Mucosa of descending colon (tissue), 3 donors: Measurements from ENCODE around the gene CAPN10. TPM values are rescaled to one million over a fixed set of nuclear protein-coding genes. Genes with fewer than 3 reads are reported as not detected.
A peak's percentile ranks its signal among the peaks of the same experiment; 100 is the strongest.

Source experiments
- ATAC-seq: fragments of 200-7000 bp; cut with Tn5 transposase; one replicate; pipeline ENCODE4 v1.9.1; 2020; ENCODE audit warnings: mild to moderate bottlenecking, moderate library complexity
- DNase-seq, 3 donors: peaks; one replicate each; pipeline ENCODE4 v3.0.0-alpha.2; 2020
- H3K36me3 ChIP-seq: fragments of 200-600 bp; one replicate; pipeline ENCODE4 v1.8.0; 2021; ENCODE audit warnings: low read depth, mild to moderate bottlenecking
- H3K4me1 ChIP-seq: fragments of 200-600 bp; one replicate; pipeline ENCODE4 v1.8.0; 2021; ENCODE audit warnings: low read depth, mild to moderate bottlenecking
- H3K4me3 ChIP-seq: fragments of 200-600 bp; one replicate; pipeline ENCODE4 v1.8.0; 2021; ENCODE audit warnings: mild to moderate bottlenecking
- H3K9me3 ChIP-seq: fragments of 200-600 bp; one replicate; pipeline ENCODE4 v1.8.0; 2021; ENCODE audit warnings: mild to moderate bottlenecking
- intact Hi-C, 2 donors: fragments of 100-400 bp; cut with DNase I in 1 of 2; cut with micrococcal nuclease in 1 of 2; formaldehyde crosslinking; loops; one replicate each; pipeline versions ENCODE4 v1.11.0 to v1.11.1; 2022; cut with DNase I, micrococcal nuclease
- total RNA-seq, 3 donors: library from RNA; stranded (reverse); fragmentation: NEBNext Ultra II Directional in 2 of 3; extraction: Animal tissue kit (Norgen Biotek cat#: 25700) in 2 of 3; gene quantifications; one replicate each; pipeline versions ENCODE4 v1.2.1 to v1.2.4, GENCODE V29; 2021 to 2023
- TF ChIP-seq, protein P1 (sequence below): fragments of 200-600 bp; IDR thresholded peaks from one replicate; pipeline ENCODE4 v1.8.0; 2022; ENCODE audit warnings: antibody characterized with exemption, mild to moderate bottlenecking
- donor health status: DM: no; HTN: no; CAD: no; lungs with moderate emphysema.
- donor health status: DM: no; HTN: no; CAD: no.
- donor health status: DM: no; HTN: yes; CAD: no.

CAPN10 gene
- total RNA-seq, 3 donors from 2014 or later: 34.0 to 55.5 (median 40.4) TPM

DNA sequence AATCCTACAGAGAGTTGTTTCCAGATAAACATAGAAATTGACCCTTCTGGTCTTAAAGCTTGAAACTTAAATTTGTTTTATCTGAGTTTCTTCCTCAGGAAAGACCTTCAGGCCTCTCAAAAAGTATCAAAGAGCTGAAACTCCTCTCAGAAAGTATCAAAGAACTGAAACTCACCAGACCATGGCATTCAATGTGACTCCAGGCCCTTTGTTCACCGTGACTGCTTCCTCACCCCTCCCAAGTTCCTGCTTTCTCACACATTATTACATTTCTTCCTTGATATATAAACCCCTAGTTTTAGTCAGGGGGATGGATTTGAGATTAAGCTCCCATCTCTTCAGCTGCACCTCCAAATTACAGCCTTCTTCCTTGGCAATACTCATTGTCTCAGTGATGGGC is 34.7 kb upstream of the CAPN10 start:
- H3K36me3 ChIP-seq: no peaks in the 10 kb centered on the region
- TF ChIP-seq, protein P1, sequence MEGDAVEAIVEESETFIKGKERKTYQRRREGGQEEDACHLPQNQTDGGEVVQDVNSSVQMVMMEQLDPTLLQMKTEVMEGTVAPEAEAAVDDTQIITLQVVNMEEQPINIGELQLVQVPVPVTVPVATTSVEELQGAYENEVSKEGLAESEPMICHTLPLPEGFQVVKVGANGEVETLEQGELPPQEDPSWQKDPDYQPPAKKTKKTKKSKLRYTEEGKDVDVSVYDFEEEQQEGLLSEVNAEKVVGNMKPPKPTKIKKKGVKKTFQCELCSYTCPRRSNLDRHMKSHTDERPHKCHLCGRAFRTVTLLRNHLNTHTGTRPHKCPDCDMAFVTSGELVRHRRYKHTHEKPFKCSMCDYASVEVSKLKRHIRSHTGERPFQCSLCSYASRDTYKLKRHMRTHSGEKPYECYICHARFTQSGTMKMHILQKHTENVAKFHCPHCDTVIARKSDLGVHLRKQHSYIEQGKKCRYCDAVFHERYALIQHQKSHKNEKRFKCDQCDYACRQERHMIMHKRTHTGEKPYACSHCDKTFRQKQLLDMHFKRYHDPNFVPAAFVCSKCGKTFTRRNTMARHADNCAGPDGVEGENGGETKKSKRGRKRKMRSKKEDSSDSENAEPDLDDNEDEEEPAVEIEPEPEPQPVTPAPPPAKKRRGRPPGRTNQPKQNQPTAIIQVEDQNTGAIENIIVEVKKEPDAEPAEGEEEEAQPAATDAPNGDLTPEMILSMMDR: no peak
- DNase-seq: no peak
- no peak overlapping the region for H3K4me3 ChIP-seq
- H3K9me3 ChIP-seq: no peaks in the 10 kb centered on the region
- intact Hi-C loops: no loop called here
- no peaks in the 10 kb centered on the region for H3K4me1 ChIP-seq
- no peak for ATAC-seq

DNA sequence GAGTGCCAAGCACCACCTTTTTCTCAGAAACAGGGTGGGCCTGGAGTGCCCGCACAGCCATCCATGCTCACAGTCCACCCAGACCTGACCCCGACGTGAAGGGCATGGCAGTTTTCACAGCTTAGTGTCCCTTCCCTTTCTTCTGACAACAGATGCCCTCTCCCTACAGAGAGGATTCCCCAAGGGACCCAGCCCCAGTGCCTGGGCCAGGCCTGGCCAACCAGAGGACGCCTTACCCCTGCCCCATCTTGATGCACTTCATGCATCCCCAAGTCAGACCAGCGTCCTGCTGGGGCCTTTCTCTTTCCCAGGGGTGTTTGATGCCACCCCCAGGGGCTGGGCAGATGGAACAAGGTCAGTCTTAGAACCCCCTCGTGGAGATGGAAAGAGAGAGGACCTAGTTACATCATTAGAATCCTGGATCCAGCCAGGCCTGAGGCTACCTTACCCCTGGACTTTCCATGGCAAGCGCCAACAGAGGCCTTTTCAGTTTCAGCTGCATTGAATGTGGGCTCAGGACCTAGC is 32.5 kb upstream of the CAPN10 start:
- TF ChIP-seq, protein P1: no peak
- Histone ChIP-seq H3K4me1 (peaks cover 16% of the 10 kb centered on the region), H3K4me3 (no peak overlapping the region), H3K9me3 (no peaks in the 10 kb centered on the region), H3K36me3 (no peaks in the 10 kb centered on the region)
- ATAC-seq (no peak), DNase-seq (no peak)
- intact Hi-C loops: no loop called here

DNA sequence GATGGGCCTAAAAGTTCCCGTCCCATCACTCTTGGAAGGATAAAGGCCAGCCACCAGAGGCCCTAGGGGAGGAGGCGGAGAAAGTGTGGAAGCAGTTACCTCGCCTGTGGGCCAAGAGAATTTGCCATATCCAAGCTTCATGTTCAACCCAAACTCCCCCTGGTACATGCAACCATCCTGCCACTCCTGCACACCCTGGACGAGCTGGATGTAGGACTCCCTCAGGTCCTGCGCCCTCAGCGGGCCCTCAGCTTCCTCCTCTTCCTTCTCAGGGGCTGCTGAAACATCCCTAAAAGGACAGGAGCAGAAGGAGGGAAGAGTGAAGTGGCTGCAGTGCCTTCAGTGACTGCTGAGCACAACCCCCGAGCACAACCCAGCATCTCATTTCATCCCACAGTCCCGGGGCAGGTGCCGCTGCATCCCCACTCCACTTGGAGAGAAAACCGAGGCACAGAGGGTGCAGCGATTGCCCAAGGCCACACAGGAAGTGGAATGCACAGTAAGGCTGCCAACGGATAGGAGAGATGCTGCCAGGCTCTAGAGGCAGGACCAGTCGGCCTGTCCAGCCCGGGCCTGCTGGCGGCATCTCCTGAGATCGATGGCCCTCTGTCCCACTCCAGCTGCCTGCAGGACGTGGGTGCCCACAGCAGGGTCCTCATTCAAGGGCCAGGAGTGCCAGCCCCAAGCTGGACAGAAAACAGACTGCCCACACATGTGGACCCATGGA is 31.6 kb upstream of the CAPN10 start:
- peaks cover 25% of the 10 kb centered on the region for H3K4me1 ChIP-seq
- intact Hi-C loops: no loop called here
- DNase-seq (no peak), ATAC-seq (no peak)
- no peak overlapping the region for H3K4me3 ChIP-seq
- TF ChIP-seq, protein P1: no peak
- H3K36me3 ChIP-seq: no peaks in the 10 kb centered on the region
- H3K9me3 ChIP-seq: no peaks in the 10 kb centered on the region

DNA sequence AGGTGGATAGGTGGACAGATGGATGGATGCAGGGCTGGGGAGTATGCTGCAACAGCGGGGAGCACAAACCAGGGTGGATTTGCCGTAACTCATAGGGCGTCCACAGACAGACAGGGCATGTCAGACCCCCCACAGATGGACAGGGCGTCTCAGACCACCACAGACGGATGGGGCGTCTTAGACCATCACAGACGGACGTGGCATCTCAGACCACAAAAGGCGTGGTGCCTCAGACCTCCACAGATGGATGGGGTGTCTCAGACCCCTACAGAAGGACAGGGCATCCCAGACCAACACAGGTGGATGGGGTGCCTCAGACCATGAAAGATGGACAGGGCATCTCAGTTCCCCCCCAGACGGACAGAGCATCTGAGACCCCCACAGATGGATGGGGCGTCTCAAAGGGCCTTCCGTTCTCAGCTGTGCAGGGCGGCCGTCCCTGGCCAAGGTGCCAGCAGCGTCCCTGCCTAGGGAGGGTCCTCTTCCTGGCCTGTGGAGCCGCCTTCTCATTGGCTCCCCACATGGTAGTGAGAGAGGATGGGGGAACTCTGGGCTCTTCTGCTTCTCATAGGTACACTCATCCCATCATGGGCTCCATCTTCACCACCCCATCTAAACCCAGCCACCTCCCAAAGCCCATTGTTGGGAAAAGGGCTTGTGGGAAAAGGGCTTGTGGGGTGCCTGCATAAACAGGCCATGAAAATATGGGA is 30.8 kb upstream of the CAPN10 start:
- Histone ChIP-seq H3K4me1 (peaks cover 27% of the 10 kb centered on the region), H3K4me3 (no peak overlapping the region), H3K36me3 (no peaks in the 10 kb centered on the region), H3K9me3 (no peaks in the 10 kb centered on the region)
- ATAC-seq: no peak
- DNase-seq: no peak
- TF ChIP-seq, protein P1: no peak
- intact Hi-C loops: no loop called here

DNA sequence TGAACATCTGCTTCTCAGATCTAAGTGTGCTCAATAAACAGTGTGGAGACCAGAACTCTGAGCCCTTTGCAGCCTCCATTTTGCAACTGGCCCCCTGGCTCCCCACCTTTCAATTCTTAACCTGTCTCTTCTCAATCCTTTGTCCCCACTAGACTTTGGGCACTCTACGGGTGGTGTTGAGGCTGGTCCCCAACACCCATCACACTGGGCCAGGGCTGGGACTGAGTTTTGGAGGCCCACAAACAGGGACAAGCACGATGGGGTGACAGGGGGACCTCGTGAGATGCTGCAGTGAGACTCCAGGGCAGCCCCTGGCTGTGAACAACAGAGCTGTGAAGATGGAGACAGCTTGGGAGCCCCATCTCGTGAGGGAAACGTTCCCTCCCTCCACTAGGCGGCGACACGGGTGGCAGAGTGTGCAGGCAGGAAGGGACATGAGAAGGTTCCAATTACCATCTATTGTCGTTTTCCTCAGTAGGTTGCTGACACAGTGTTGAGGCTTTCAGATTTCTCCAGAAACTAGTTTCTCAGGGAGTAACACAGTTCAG is 29.9 kb upstream of the CAPN10 start:
- H3K4me3 ChIP-seq: no peak overlapping the region
- no peaks in the 10 kb centered on the region for H3K9me3 ChIP-seq
- TF ChIP-seq, protein P1: no peak
- DNase-seq (peak; percentile 51 to 61 (median 55)), ATAC-seq (no peak)
- intact Hi-C loops: no loop called here
- H3K36me3 ChIP-seq: no peaks in the 10 kb centered on the region
- peaks cover 31% of the 10 kb centered on the region for H3K4me1 ChIP-seq
